K562 (cell line): ENCODE data around the gene KPNA1. TPM values are rescaled to one million over a fixed set of nuclear protein-coding genes. Genes with fewer than 3 reads are reported as not detected.

Experiments used
- ATAC-seq: fragments of 200-7000 bp; cut with Tn5 transposase; 3 replicates; pipeline ENCODE4 v1.9.1; 2020; ENCODE audit warnings: moderate library complexity
- BruUV-seq: library from RNA; stranded (reverse); fragments of 400-500 nt; replicated peaks from 2 replicates; lab custom pipeline; 2021; lab: Mats Ljungman, UMichigan
- CTCF ChIA-PET: fragments of 300-600 bp; formaldehyde crosslinking; extraction: SDS; loops from one replicate; lab custom pipeline; 2021; ENCODE audit warnings: low intra/inter-chr PET ratio; lab: Yijun Ruan, JAX
- POLR2A ChIA-PET: fragments of 300-600, 350-650 bp; sonication (Branson Sonifier 250); formaldehyde crosslinking; extraction: SDS; loops from one replicate; lab custom pipeline; 2021; ENCODE audit warnings: antibody characterized with exemption, inconsistent platforms; lab: Yijun Ruan, JAX
- DNase-seq, 4 experiments: peaks; one replicate each; pipeline versions ENCODE4 v3.0.0 to v3.0.0-alpha.2; 2011 to 2018; ENCODE audit warnings: low spot score in 3 of 4, mixed read lengths in 3 of 4; ENCODE audit errors: extremely low read depth in 1 of 4
- FAIRE-seq: peaks from 2 replicates; lab custom pipeline; 2011; peaks lifted over from hg19 to GRCh38; lab: Jason Lieb, UNC
- H2AFZ ChIP-seq: 2 replicates; pipeline ENCODE4 v1.6.0; 2011; ENCODE audit warnings: low read depth, low read length, control low read depth, inconsistent platforms
- H3K27ac ChIP-seq: fragments of 200-600 bp; 3 replicates; pipeline ENCODE4 v1.8.0; 2011; ENCODE audit warnings: low read depth, mild to moderate bottlenecking, control low read depth, inconsistent platforms, low read length, moderate library complexity, mixed read lengths; ENCODE audit errors: extremely low read depth
- H3K27me3 ChIP-seq, 2 experiments: fragments of 300-600 bp in 1 of 2; 2 replicates in 1 of 2; 3 replicates in 1 of 2; pipeline versions ENCODE4 v1.6.0 to v1.8.0; 2011; ENCODE audit warnings: inconsistent platforms in 2 of 2, low read length in 2 of 2, mild to moderate bottlenecking in 1 of 2, mixed read lengths in 1 of 2, moderate library complexity in 1 of 2; ENCODE audit not compliant: control insufficient read depth in 2 of 2, insufficient read depth in 2 of 2
- H3K36me3 ChIP-seq: fragments of 300-600 bp; 3 replicates; pipeline ENCODE4 v1.8.0; 2011; ENCODE audit warnings: mild to moderate bottlenecking, low read length, inconsistent platforms; ENCODE audit not compliant: control insufficient read depth, insufficient read depth
- H3K4me1 ChIP-seq, 2 experiments: fragments of 200-600 bp in 1 of 2; replicated peaks in 1 of 2; 2 replicates in 1 of 2; 3 replicates in 1 of 2; pipeline versions ENCODE4 v1.5.1 to v1.8.0; 2011; ENCODE audit warnings: inconsistent platforms in 2 of 2, low read length in 2 of 2, mild to moderate bottlenecking in 1 of 2, mixed read lengths in 1 of 2, moderate library complexity in 1 of 2; ENCODE audit not compliant: control insufficient read depth in 2 of 2, insufficient read depth in 2 of 2
- H3K4me2 ChIP-seq: 2 replicates; pipeline ENCODE4 v1.6.1; 2011; ENCODE audit warnings: low read length, control low read depth, inconsistent platforms, mixed read lengths; ENCODE audit not compliant: insufficient read depth
- H3K4me3 ChIP-seq: fragments of 200-600 bp; sonication (generic), shearing (Covaris generic); 2 replicates; pipeline ENCODE4 v1.5.1; 2016; ENCODE audit warnings: control low read depth, inconsistent platforms
- H3K79me2 ChIP-seq: fragments of 200-600 bp; 3 replicates; pipeline ENCODE4 v1.8.0; 2011; ENCODE audit warnings: low read length, inconsistent platforms; ENCODE audit not compliant: control insufficient read depth, insufficient read depth
- H3K9ac ChIP-seq, 2 experiments: 2 replicates each; pipeline versions ENCODE4 v1.6.0 to v1.6.1; 2011; ENCODE audit warnings: low read depth in 2 of 2, low read length in 2 of 2, control low read depth in 1 of 2, inconsistent platforms in 1 of 2, mild to moderate bottlenecking in 1 of 2, mixed read lengths in 1 of 2; ENCODE audit not compliant: insufficient read depth in 1 of 2
- H3K9me1 ChIP-seq: one replicate; pipeline ENCODE4 v1.6.0; 2011; ENCODE audit warnings: inconsistent platforms, mild to moderate bottlenecking, low read length, moderate library complexity; ENCODE audit not compliant: control insufficient read depth, insufficient read depth
- H3K9me3 ChIP-seq: replicated peaks from 2 replicates; pipeline ENCODE4 v1.5.1; 2011; ENCODE audit warnings: low read depth, low read length, inconsistent platforms; ENCODE audit not compliant: control insufficient read depth, insufficient read depth
- H4K20me1 ChIP-seq: replicated peaks from 2 replicates; pipeline ENCODE4 v1.6.1; 2011; ENCODE audit warnings: low read length, inconsistent platforms, mixed read lengths; ENCODE audit not compliant: control insufficient read depth, insufficient read depth
- KDM2B ChIP-seq: fragments of 250-450 bp; sonication (Bioruptor Pico); IDR thresholded peaks from 2 replicates; pipeline ENCODE4 v1.8.0; 2021; ENCODE audit warnings: mild to moderate bottlenecking, moderate library complexity
- MEIS2 ChIP-seq: fragments of 450-650 bp; IDR thresholded peaks from 2 replicates; pipeline ENCODE4 v1.6.1; 2014; ENCODE audit warnings: mild to moderate bottlenecking; ENCODE audit not compliant: partially characterized antibody
- POLR2B ChIP-seq: fragments of 450-650 bp; IDR thresholded peaks from 2 replicates; pipeline ENCODE4 v1.6.1; 2018; ENCODE audit warnings: low read depth; ENCODE audit not compliant: partially characterized antibody
- TARDBP ChIP-seq: fragments of 450-650 bp; IDR thresholded peaks from 2 replicates; pipeline ENCODE4 v1.6.1; 2016
- XRCC5 ChIP-seq: fragments of 200-400 bp; formaldehyde crosslinking; IDR thresholded peaks from 2 replicates; pipeline ENCODE4 v1.6.1; 2017; ENCODE audit warnings: low read depth, mild to moderate bottlenecking, low read length
- ZNF431 ChIP-seq: sonication (generic); formaldehyde crosslinking; IDR thresholded peaks from 2 replicates; pipeline ENCODE4 v1.8.0; 2022; ENCODE audit warnings: mild to moderate bottlenecking, missing genetic modification reagents
- WGBS: fragments of 100-300 bp; shearing (Covaris generic); methylation state at CpG from one replicate; pipeline ENCODE4 v1.1.6; 2016; ENCODE audit warnings: low coverage, mixed read lengths; ENCODE audit not compliant: insufficient coverage; ENCODE audit errors: missing lambda C conversion rate; 5-methylcytosine and 5-hydroxymethylcytosine counted together
- in situ Hi-C: fragments of 300-500 bp; cut with MboI; formaldehyde crosslinking; loops from 4 replicates; pipeline ENCODE4 v1.15.0; 2018; ENCODE audit warnings: inconsistent platforms, mixed read lengths
- intact Hi-C: fragments of 100-400 bp; cut with micrococcal nuclease; formaldehyde crosslinking; loops from 2 replicates; pipeline ENCODE4 v1.14.2; 2022
- polyA plus RNA-seq, 8 experiments: library from polyadenylated mRNA; depleted of rRNA in 4 of 8; stranded (reverse) in 5 of 8; unstranded in 3 of 8; fragments of >200 nt; fragmentation: Nextera tagmentation in 2 of 8; fragmentation: Illumina TruSeq in 1 of 8; extraction: Ambion mirVana in 2 of 8; extraction: Trizol in 1 of 8; gene quantifications; 2 replicates each; pipeline versions ENCODE4 v1.2.1 to v1.2.3, GENCODE V29; 2011 to 2014; ENCODE audit warnings: inconsistent platforms in 1 of 8, missing spikeins in 1 of 8
- total RNA-seq, 7 experiments: library from RNA; depleted of rRNA in 6 of 7; stranded (reverse); fragments of >200 nt in 6 of 7; fragmentation: Illumina TruSeq in 2 of 7; extraction: Trizol in 2 of 7; gene quantifications; 2 replicates each; pipeline versions ENCODE4 v1.2.1 to v1.2.3, GENCODE V29; 2011 to 2021; ENCODE audit warnings: low replicate concordance in 1 of 7
- TF ChIP-seq, protein P1 (sequence below): sonication (generic); formaldehyde crosslinking; IDR thresholded peaks from 2 replicates; pipeline ENCODE4 v1.8.1; 2023; ENCODE audit warnings: mild to moderate bottlenecking, missing genetic modification reagents

Gene KPNA1
- total and polyA plus RNA-seq, 9 of the 15 experiments (the other 6 are each of a cell fraction or from before 2014, with no cell fraction given): 9.3 to 53.8 (median 33.5) TPM

DNA sequence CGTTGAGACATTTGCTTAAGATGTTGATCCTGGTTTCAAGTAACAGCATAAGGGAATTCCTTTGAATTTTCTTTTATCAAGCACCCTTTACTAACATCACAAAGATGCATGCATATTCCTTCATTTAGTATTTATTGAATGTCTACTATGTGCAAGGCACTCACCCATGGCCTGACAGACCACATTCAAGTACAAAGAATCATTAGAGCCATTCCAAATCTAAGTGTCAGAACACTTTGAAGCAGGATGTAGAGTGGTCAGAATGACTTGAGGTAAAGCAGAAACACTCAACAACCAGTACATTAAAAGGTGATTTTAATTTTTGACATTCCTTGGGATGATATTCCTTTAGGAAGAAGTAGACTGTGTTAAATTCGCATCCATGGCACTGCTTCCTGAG is 92.9 kb downstream of the KPNA1 start:
- no peak overlapping the region for H2AFZ ChIP-seq
- intact Hi-C loops (no loop called here), in situ Hi-C loops (no loop called here)
- no peaks in the 10 kb centered on the region for H3K9me3 ChIP-seq
- peaks cover 13% of the 10 kb centered on the region for H3K79me2 ChIP-seq
- H3K9ac ChIP-seq: no peak overlapping the region
- H3K4me2 ChIP-seq: no peak overlapping the region
- no peaks in the 10 kb centered on the region for H4K20me1 ChIP-seq
- TF ChIP-seq XRCC5 (no peak), MEIS2 (no peak), POLR2B (no peak), TARDBP (no peak), ZNF431 (CRISPR knock-in tag) (no peak), KDM2B (CRISPR knock-in tag) (no peak)
- TF ChIP-seq, protein P1, sequence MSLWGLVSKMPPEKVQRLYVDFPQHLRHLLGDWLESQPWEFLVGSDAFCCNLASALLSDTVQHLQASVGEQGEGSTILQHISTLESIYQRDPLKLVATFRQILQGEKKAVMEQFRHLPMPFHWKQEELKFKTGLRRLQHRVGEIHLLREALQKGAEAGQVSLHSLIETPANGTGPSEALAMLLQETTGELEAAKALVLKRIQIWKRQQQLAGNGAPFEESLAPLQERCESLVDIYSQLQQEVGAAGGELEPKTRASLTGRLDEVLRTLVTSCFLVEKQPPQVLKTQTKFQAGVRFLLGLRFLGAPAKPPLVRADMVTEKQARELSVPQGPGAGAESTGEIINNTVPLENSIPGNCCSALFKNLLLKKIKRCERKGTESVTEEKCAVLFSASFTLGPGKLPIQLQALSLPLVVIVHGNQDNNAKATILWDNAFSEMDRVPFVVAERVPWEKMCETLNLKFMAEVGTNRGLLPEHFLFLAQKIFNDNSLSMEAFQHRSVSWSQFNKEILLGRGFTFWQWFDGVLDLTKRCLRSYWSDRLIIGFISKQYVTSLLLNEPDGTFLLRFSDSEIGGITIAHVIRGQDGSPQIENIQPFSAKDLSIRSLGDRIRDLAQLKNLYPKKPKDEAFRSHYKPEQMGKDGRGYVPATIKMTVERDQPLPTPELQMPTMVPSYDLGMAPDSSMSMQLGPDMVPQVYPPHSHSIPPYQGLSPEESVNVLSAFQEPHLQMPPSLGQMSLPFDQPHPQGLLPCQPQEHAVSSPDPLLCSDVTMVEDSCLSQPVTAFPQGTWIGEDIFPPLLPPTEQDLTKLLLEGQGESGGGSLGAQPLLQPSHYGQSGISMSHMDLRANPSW (CRISPR knock-in tag): no peak
- H3K9me1 ChIP-seq: no peaks in the 10 kb centered on the region
- FAIRE-seq: no peak
- H3K27ac ChIP-seq: no peak overlapping the region
- BruUV-seq: no TSS peak
- peaks cover 46% of the 10 kb centered on the region for H3K36me3 ChIP-seq
- CTCF ChIA-PET: no interaction called here
- WGBS: 100% methylated on average over 2 of the region's 2 CpGs
- no peak overlapping the region for H3K4me3 ChIP-seq
- no peaks in the 10 kb centered on the region for H3K27me3 ChIP-seq
- H3K4me1 ChIP-seq: peaks cover 0 to 4% of the 10 kb centered on the region in 2 experiments; a peak in 2 of 5 replicates
- DNase-seq: no peak
- ATAC-seq: no peak
- POLR2A ChIA-PET: no interaction called here
